KOPT-K1 (cell line): ENCODE results near the gene CCR3.
"Not testable (repeated sequence)": the region's sequence is repeated elsewhere in the genome, so short reads cannot be mapped to it uniquely, and the experiment has no call there.

ENCODE experiments used
- H3K27ac ChIP-seq: fragments of 200-600 bp; sonication (generic); 2 replicates; pipeline ENCODE4 v1.5.1; 2016; ENCODE audit warnings: antibody characterized with exemption, mild to moderate bottlenecking, low read depth, low read length; ENCODE audit not compliant: poor library complexity, severe bottlenecking
- H3K36me3 ChIP-seq: fragments of 200-600 bp; sonication (generic); 2 replicates; pipeline ENCODE4 v1.5.1; 2017; ENCODE audit warnings: antibody characterized with exemption, mild to moderate bottlenecking, low read length, moderate library complexity; ENCODE audit not compliant: insufficient read depth
- H3K9me3 ChIP-seq: fragments of 200-600 bp; sonication (generic); 2 replicates; pipeline ENCODE4 v1.5.1; 2017; ENCODE audit warnings: antibody characterized with exemption, low read length, mild to moderate bottlenecking; ENCODE audit not compliant: insufficient read depth, poor library complexity, severe bottlenecking

The CCR3 gene

GRCh38 chr3:46242120-46242519 lies at the start of gene CCR3:
Gene CCR3, plus strand, starts transcription at chr3:46242460. Its CDS starts 22,699 bp downstream, at chr3:46265159.
- no peak within 1 kb of the TSS for H3K27ac ChIP-seq
- no peaks in the 10 kb centered on the region for H3K36me3 ChIP-seq
- no peaks in the 10 kb centered on the region for H3K9me3 ChIP-seq

GRCh38 chr3:46192939-46193338 lies 49.3 kb upstream of the CCR3 start:
- Histone ChIP-seq H3K9me3 (peaks cover 26% of the 10 kb centered on the region), H3K27ac (no peak overlapping the region), H3K36me3 (no peaks in the 10 kb centered on the region)

GRCh38 chr3:46193436-46193835 lies 48.8 kb upstream of the CCR3 start:
- no peak overlapping the region for H3K27ac ChIP-seq
- no peaks in the 10 kb centered on the region for H3K36me3 ChIP-seq
- H3K9me3 ChIP-seq: peaks cover 26% of the 10 kb centered on the region

- Histone ChIP-seq H3K9me3 (peaks cover 26% of the 10 kb centered on the region), H3K36me3 (no peaks in the 10 kb centered on the region), H3K27ac (no peak overlapping the region)
These were observed 47.2 kb upstream of the CCR3 start for GRCh38 chr3:46194868-46195553.

- no peak overlapping the region for H3K27ac ChIP-seq
- H3K9me3 ChIP-seq: peaks cover 26% of the 10 kb centered on the region
- H3K36me3 ChIP-seq: no peaks in the 10 kb centered on the region
These were observed 45.9 kb upstream of the CCR3 start for GRCh38 chr3:46196261-46196957.

GRCh38 chr3:46200211-46200610 lies 42.0 kb upstream of the CCR3 start:
- no peak overlapping the region for H3K27ac ChIP-seq
- H3K36me3 ChIP-seq: no peaks in the 10 kb centered on the region
- H3K9me3 ChIP-seq: peaks cover 3% of the 10 kb centered on the region

GRCh38 chr3:46200790-46201189 lies 41.5 kb upstream of the CCR3 start:
- Histone ChIP-seq H3K27ac (no peak overlapping the region), H3K9me3 (no peaks in the 10 kb centered on the region), H3K36me3 (no peaks in the 10 kb centered on the region)

- Histone ChIP-seq H3K36me3 (no peaks in the 10 kb centered on the region), H3K9me3 (no peaks in the 10 kb centered on the region), H3K27ac (no peak overlapping the region)
These were observed 39.7 kb upstream of the CCR3 start for GRCh38 chr3:46202535-46202934.

- H3K9me3 ChIP-seq: no peaks in the 10 kb centered on the region
- no peaks in the 10 kb centered on the region for H3K36me3 ChIP-seq
- H3K27ac ChIP-seq: no peak overlapping the region
These were observed 38.6 kb upstream of the CCR3 start for GRCh38 chr3:46203681-46204080.

GRCh38 chr3:46205286-46205960 lies 36.8 kb upstream of the CCR3 start:
- no peak overlapping the region for H3K27ac ChIP-seq
- no peaks in the 10 kb centered on the region for H3K36me3 ChIP-seq
- H3K9me3 ChIP-seq: no peaks in the 10 kb centered on the region

GRCh38 chr3:46206282-46207015 lies 35.8 kb upstream of the CCR3 start:
- Histone ChIP-seq H3K36me3 (no peaks in the 10 kb centered on the region), H3K9me3 (no peaks in the 10 kb centered on the region), H3K27ac (no peak overlapping the region)

- H3K27ac ChIP-seq, H3K36me3 ChIP-seq, H3K9me3 ChIP-seq: not testable (repeated sequence)
These were observed 34.7 kb upstream of the CCR3 start for GRCh38 chr3:46207514-46207913.

GRCh38 chr3:46208167-46208704 lies 34.0 kb upstream of the CCR3 start, which contains the start of gene CCR1:
Gene CCR1, minus strand, starts transcription at chr3:46208313. Its CDS starts 4,000 bp downstream, at chr3:46204313.
- H3K9me3 ChIP-seq: no peaks in the 10 kb centered on the region
- no peak within 1 kb of the TSS for H3K27ac ChIP-seq
- no peaks in the 10 kb centered on the region for H3K36me3 ChIP-seq

GRCh38 chr3:46209053-46209452 lies 33.2 kb upstream of the CCR3 start:
- H3K36me3 ChIP-seq: no peaks in the 10 kb centered on the region
- no peaks in the 10 kb centered on the region for H3K9me3 ChIP-seq
- no peak overlapping the region for H3K27ac ChIP-seq
